HG03571 (cell line): ENCODE measurements around the gene OR52L1.
"Not testable (repeated sequence)": the region's sequence is repeated elsewhere in the genome, so short reads cannot be mapped to it uniquely, and the experiment has no call there.

Source experiments
- ATAC-seq: cut with Tn5 transposase; IDR thresholded peaks from one replicate; pipeline ENCODE4 v1.9.1; 2021; ENCODE audit not compliant: unreplicated experiment

OR52L1 gene

GRCh38 chr11:5986885-5987284, at the start of gene OR52L1:
Gene OR52L1, minus strand, starts transcription at chr11:5986985. Its CDS starts 55 bp downstream, at chr11:5986930.
- ATAC-seq, result no peak

- ATAC-seq, result no peak
Observed at GRCh38 chr11:6030708-6031405, 44.1 kb upstream of the OR52L1 start, which contains the start of gene OR56A1. Gene OR56A1, minus strand, starts transcription at chr11:6030758. Its CDS starts 3,066 bp downstream, at chr11:6027692.

DNA sequence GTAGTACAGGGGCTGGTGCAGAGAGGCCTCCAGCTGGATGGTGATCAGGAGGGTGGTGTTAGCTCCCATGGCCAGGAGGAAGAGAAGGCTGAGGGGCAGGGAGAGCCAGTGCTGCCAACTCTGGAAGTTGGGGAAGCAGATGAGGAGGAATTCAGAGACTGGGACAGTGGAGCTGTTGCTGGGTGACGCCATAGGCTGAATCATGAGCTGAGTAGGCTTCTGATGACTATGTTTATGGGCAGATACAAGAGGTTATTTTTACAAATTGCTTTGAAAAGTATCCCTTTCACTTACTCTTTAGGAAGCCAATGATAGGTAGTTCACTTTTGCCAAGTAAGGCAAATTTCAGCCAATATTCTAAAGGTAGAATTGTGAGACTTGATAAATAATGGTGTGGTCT, 40.7 kb upstream of the OR52L1 start:
- ATAC-seq, result no peak

- ATAC-seq, result no peak
Observed at GRCh38 chr11:6025056-6025455, 38.3 kb upstream of the OR52L1 start.

GRCh38 chr11:6022956-6023355, 36.2 kb upstream of the OR52L1 start:
- no peak for ATAC-seq

- no peak for ATAC-seq
Observed at GRCh38 chr11:6013042-6013441, 26.3 kb upstream of the OR52L1 start.

GRCh38 chr11:6012035-6012668, 25.4 kb upstream of the OR52L1 start:
- no peak for ATAC-seq

DNA sequence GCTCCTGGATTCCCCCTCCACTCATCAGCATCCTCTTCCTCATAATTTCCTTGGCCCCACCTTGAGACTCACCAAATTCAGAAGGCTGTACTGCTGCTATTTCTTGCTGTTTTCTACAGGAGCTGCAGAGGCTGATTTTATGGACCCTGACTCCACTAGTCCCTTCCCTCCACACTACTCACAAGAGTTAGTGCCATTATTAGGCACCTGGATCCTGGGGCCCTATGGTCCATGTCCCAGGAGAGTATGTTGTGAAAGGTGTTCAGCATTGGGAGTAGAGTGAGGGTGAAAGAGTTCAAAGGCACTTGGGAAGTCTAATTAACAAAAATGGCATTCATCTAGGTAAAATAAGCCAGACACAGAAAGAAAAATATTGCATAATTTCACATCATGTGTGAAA, 20.1 kb upstream of the OR52L1 start, which contains the start of gene OR56A4:
Gene OR56A4, minus strand, starts transcription at position 101 of the 400 bp plus-strand sequence. CDS start 3,954 bp downstream, outside the sequence.
- no peak for ATAC-seq

- ATAC-seq, result no peak
Observed at GRCh38 chr11:6006395-6006794, 19.6 kb upstream of the OR52L1 start.

GRCh38 chr11:6002202-6002699, 15.5 kb upstream of the OR52L1 start:
- ATAC-seq, result no peak

- ATAC-seq, result no peak
Observed at GRCh38 chr11:5994791-5995190, 8.0 kb upstream of the OR52L1 start.

- ATAC-seq, result no peak
Observed at GRCh38 chr11:5992604-5993251, 5.9 kb upstream of the OR52L1 start.

DNA sequence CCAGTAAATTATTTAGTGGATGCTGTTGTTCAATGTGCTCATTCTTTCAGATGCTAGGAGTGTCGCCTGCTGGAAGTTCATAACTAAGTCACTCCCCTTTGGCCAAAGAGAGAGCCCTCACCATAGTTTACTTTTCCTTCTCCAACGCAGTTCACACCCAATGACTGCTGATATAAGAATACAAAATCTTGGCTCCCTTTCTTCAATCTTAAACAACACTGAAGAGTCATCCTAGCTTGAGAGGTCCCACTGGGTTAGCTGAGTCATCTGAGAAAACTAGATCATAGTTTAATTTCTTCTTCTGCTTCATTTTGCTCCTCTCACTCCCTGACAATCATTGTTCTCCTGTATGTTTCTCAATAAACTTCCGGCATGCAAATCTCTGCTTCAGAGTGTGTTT, 5.4 kb upstream of the OR52L1 start:
- no peak for ATAC-seq

GRCh38 chr11:5989203-5989602, 2.4 kb upstream of the OR52L1 start:
- ATAC-seq, result no peak

- ATAC-seq, result no peak
Observed at GRCh38 chr11:5983443-5983842, 3.3 kb downstream of the OR52L1 start.

- no peak for ATAC-seq
Observed at GRCh38 chr11:5973530-5973929, 13.3 kb downstream of the OR52L1 start.

DNA sequence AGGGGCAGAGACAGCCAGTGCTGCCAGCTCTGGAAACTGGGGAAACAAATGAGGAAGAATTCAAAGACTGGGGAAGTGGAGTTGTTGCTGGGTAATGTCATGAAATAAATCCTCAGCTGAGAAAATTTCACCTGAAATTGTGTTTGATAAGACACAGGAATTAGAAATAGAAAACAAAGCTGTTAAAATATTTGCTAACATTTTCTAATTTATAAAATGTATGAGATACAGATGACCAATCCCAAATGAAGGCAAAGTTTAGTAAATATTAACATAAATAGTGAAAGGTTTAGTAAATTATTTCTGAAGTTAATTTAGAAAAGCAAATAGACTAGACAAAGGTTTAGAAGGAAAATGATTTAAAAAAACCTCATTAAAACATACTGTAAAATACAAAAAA, 18.4 kb downstream of the OR52L1 start, which contains the start of gene OR56A5:
Gene OR56A5, minus strand, starts transcription at position 101 of the 400 bp plus-strand sequence. Its CDS starts 0 bp downstream, at position 101.
- ATAC-seq, result no peak

DNA sequence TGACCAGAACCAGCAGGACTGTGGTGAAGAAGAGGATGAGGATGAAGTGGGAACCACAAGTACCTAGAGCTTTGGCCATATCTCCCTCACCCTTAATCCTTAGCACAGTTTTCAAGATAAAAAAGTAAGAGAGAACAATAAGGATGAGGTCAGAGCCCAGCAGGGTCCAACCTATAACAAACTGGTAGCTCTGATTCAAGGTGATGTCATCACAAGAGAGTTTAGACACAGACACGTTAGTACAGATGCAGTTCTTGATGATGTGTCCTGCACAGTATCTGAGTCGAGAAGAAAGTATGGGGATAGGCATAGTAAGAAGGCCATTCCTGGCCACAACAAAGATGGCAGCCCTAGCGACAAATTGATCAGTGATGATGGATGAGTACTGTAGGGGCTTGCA, 19.1 kb downstream of the OR52L1 start:
- no peak for ATAC-seq

- ATAC-seq, result no peak
Observed at GRCh38 chr11:5966958-5967357, 19.8 kb downstream of the OR52L1 start.

DNA sequence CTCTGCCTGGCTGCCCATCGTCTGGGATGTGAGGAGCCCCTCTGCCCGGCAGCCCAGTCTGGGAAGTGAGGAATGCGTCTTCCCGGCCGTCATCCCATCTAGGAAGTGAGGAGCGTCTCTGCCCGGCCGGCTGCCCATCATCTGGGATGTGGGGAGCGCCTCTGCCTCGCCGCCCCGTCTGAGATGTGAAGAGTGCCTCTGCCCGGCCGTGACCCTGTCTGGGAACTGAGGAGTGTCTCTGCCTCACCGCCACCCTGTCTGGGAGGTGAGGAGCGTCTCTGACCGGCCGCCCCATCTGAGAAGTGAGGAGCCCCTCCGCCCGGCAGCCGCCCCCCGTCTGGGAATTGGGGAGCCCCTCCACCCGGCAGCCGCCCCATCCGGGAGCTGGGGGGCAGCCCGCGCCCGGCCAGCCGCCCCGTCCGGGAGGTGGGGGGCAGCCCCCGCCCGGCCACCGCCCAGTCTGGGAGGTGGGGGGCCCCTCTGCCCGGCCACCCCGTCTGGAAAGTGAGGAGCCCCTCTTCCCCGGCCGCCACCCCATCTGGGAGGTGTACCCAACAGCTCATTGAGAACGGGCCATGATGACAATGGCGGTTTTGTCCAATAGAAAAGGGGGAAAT, 26.0 kb downstream of the OR52L1 start:
- not testable (repeated sequence) for ATAC-seq

DNA sequence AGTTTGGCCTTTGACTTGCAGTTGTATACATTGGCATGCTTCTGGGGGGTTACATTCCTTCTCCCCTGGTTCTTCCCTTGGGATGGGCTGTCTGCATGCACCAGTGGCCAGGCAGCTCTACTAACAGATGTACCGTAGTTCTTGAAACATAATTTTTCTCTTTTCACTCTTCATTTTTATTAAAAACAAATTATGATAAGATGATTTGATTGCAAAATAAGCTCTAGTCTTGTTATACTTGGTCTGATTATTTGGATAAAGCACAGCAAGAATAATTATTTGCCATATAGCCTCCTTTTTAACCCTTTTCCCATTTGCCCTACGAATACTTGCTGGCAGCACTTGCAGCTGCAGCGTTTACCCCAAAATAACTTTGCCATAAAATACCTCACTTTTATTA, 31.2 kb downstream of the OR52L1 start:
- no peak for ATAC-seq
